Gastroesophageal sphincter (tissue), 3 donors: ENCODE results near the gene FGR.

Experiments used
- CTCF ChIP-seq, 4 experiments: fragments of 200-600 bp in 2 of 4; fragments of 450-650 bp in 2 of 4; sonication (generic) in 1 of 4; IDR thresholded peaks; one replicate each; pipeline ENCODE4 v1.5.1; 2017 to 2019; ENCODE audit warnings: antibody characterized with exemption in 4 of 4, mild to moderate bottlenecking in 2 of 4, moderate library complexity in 2 of 4
- POLR2A ChIP-seq, 2 donors: fragments of 450-650 bp; IDR thresholded peaks; one replicate each; pipeline ENCODE4 v1.6.1; 2017; ENCODE audit warnings: antibody characterized with exemption in 2 of 2, mild to moderate bottlenecking in 2 of 2, moderate library complexity in 1 of 2
- POLR2AphosphoS5 ChIP-seq: sonication (generic); formaldehyde crosslinking; IDR thresholded peaks from one replicate; pipeline ENCODE4 v1.6.1; 2017; ENCODE audit warnings: antibody characterized with exemption

GRCh38 chr1:27621051-27621920 is 13.7 kb downstream of the FGR start:
- TF ChIP-seq CTCF (IDR thresholded peaks at IDR 0.05) (no peak), POLR2A (IDR thresholded peaks at IDR 0.05) (no peak), POLR2AphosphoS5 (no peak)
